Left renal cortex interstitium (tissue), 4 donors: Measurements from ENCODE around the gene CPHXL2. TPM values are rescaled to one million over a fixed set of nuclear protein-coding genes. Genes with fewer than 3 reads are reported as not detected.

Experiments
- polyA plus RNA-seq, 4 donors: library from polyadenylated mRNA; unstranded; fragments of 120-200 nt; gene quantifications; one replicate each; pipeline ENCODE4 v1.2.1, GENCODE V29; 2013; ENCODE audit not compliant: insufficient read length in 4 of 4

CPHXL2 gene
- polyA plus RNA-seq, 4 donors = 0.46 TPM; not detected in 3

Other genes starting within 250 kb of the CPHXL2 start
- gene CFDP1, start 243.5 kb downstream of the CPHXL2 start, polyA plus RNA-seq = 100 to 1,000 TPM; 156 to 189 (median 173) TPM
- gene TMEM170A, start 212.3 kb downstream of the CPHXL2 start, polyA plus RNA-seq = 10 to 100 TPM; 34.4 to 50.7 (median 37.9) TPM
- gene CHST6, start 181.6 kb downstream of the CPHXL2 start, polyA plus RNA-seq = 1 to 10 TPM in 2 of 4 donors, under 1 TPM in 2; 0.88 to 1.4 (median 1.1) TPM
- gene CHST5, start 140.9 kb downstream of the CPHXL2 start, polyA plus RNA-seq = 1 to 10 TPM in 1 of 4 donors, under 1 TPM in 3; 0.32 to 1.4 (median 0.41) TPM
- gene TMEM231, start 120.8 kb downstream of the CPHXL2 start, polyA plus RNA-seq = 10 to 100 TPM; 20.5 to 24.1 (median 22.3) TPM
- gene GABARAPL2, start 110.6 kb downstream of the CPHXL2 start, polyA plus RNA-seq = 100 to 1,000 TPM; 159 to 200 (median 176) TPM
- 10 to 100 TPM; 42.7 to 60.1 (median 56.5) TPM for gene ADAT1, start 53.7 kb downstream of the CPHXL2 start, polyA plus RNA-seq
- gene KARS1, start 29.3 kb downstream of the CPHXL2 start, polyA plus RNA-seq = 100 to 1,000 TPM; 126 to 151 (median 135) TPM
- 10 to 100 TPM; 79.9 to 89.7 (median 83.1) TPM for gene TERF2IP, start 29.2 kb downstream of the CPHXL2 start, polyA plus RNA-seq
- gene DUXB, start 24.5 kb upstream of the CPHXL2 start, polyA plus RNA-seq = under 1 TPM in 2 of 4 donors, not detected in 2; 0.18 to 0.25 TPM
- not detected for gene CPHXL, start 49.5 kb upstream of the CPHXL2 start, polyA plus RNA-seq